GM10266 (cell line): ENCODE results near the gene PSMB8.

Experiments
- DNase-seq: peaks from one replicate; pipeline ENCODE4 v3.0.0; 2012; ENCODE audit errors: extremely low spot score
- CTCF ChIP-seq: IDR thresholded peaks from 2 replicates; pipeline ENCODE4 v1.5.1; 2012; ENCODE audit warnings: mild to moderate bottlenecking, low read depth; ENCODE audit not compliant: control insufficient read depth, insufficient read depth; ENCODE audit errors: missing control alignments

The PSMB8 gene

DNA sequence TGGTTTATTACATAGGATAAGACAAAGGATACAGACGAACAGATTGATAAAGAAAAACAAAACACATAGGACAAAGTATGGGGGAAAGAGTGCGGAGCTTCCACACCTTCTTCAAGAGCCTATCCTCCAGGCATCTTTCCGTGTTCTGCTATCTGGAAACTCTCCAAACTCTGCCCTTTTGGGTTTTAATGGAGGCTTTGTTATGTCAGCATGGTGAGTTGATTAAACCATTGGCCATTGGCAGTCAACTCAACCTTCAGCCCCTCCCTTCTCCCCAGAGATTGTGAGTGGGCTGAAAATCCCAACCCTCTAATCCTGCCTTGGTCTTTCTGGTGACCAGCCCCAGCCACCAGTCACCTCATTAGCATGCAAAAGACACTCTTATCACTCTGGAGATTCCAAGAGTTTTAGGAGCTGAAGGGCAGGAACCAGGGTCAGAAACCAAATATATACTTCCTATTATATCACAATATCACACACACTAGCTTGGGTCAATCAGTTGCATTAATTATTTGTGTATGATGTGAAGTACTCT lies 50.9 kb downstream of the PSMB8 start:
- no peak for DNase-seq
- no peak for TF ChIP-seq CTCF
